HG02884 (cell line): ENCODE data around the gene LINS1.

ENCODE experiments used
- ATAC-seq: cut with Tn5 transposase; IDR thresholded peaks from one replicate; pipeline ENCODE4 v1.9.1; 2021; ENCODE audit warnings: mild to moderate bottlenecking, moderate library complexity; ENCODE audit not compliant: unreplicated experiment

Gene LINS1

GRCh38 chr15:100558771-100559254 lies 43.2 kb downstream of the LINS1 start:
- ATAC-seq: no peak

- no peak for ATAC-seq
These were observed 48.5 kb downstream of the LINS1 start for GRCh38 chr15:100553468-100553867.

GRCh38 chr15:100547961-100548360 lies 54.0 kb downstream of the LINS1 start:
- no peak for ATAC-seq

- ATAC-seq: no peak
These were observed 57.0 kb downstream of the LINS1 start for GRCh38 chr15:100544946-100545345.

- ATAC-seq: no peak
These were observed 57.6 kb downstream of the LINS1 start for GRCh38 chr15:100544338-100544841.

- no peak for ATAC-seq
These were observed 59.7 kb downstream of the LINS1 start for GRCh38 chr15:100542290-100542689.

GRCh38 chr15:100537331-100537730 lies 64.7 kb downstream of the LINS1 start:
- ATAC-seq: no peak

GRCh38 chr15:100536733-100537132 lies 65.3 kb downstream of the LINS1 start:
- ATAC-seq: no peak

GRCh38 chr15:100533886-100534285 lies 68.1 kb downstream of the LINS1 start:
- no peak for ATAC-seq

- ATAC-seq: no peak
These were observed 70.1 kb downstream of the LINS1 start for GRCh38 chr15:100531823-100532327.

- no peak for ATAC-seq
These were observed 70.8 kb downstream of the LINS1 start for GRCh38 chr15:100531204-100531603.

GRCh38 chr15:100529556-100529955 lies 72.4 kb downstream of the LINS1 start:
- no peak for ATAC-seq

GRCh38 chr15:100528833-100529428 lies 73.1 kb downstream of the LINS1 start, which contains the start of gene CERS3:
CERS3 (minus strand) TSS chr15:100528950; CDS start chr15:100501849, 27,101 bp downstream.
- no peak for ATAC-seq

GRCh38 chr15:100526027-100526481 lies 75.9 kb downstream of the LINS1 start:
- no peak for ATAC-seq

- no peak for ATAC-seq
These were observed 76.5 kb downstream of the LINS1 start for GRCh38 chr15:100525436-100525835.

GRCh38 chr15:100524326-100524725 lies 77.7 kb downstream of the LINS1 start:
- no peak for ATAC-seq

GRCh38 chr15:100521907-100522306 lies 80.1 kb downstream of the LINS1 start:
- no peak for ATAC-seq

GRCh38 chr15:100520132-100520921 lies 81.7 kb downstream of the LINS1 start:
- no peak for ATAC-seq

GRCh38 chr15:100517846-100518245 lies 84.1 kb downstream of the LINS1 start:
- no peak for ATAC-seq
